Ecto neural progenitor cell (in vitro differentiated cells): ENCODE results near the gene CLSTN3.
"Not testable (repeated sequence)": the region's sequence is repeated elsewhere in the genome, so short reads cannot be mapped to it uniquely, and the experiment has no call there.

Source experiments
- DNase-seq: peaks from one replicate; pipeline ENCODE4 v3.0.0-alpha.2; 2018; ENCODE audit warnings: low spot score

The CLSTN3 gene

DNA sequence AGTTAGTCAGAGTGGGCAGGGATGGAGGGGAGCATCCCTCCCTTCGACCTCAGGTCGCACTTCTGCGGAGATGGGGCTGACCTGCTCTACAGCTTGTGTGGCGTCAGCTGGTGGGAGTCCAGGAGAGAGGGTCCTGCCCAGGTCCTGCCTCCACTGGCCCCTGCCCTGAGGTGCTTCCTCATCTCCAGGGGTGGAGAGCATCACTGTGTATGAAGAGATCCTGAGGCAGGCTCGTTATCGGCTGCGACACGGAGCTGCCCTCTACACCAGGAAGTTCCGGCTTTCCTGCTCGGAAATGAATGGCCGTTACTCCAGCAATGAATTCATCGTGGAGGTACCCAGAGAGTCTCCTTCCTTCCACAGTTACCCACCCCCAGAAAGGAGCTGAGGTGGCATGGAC lies 20.2 kb downstream of the CLSTN3 start:
- peak; percentile 31 for DNase-seq

DNA sequence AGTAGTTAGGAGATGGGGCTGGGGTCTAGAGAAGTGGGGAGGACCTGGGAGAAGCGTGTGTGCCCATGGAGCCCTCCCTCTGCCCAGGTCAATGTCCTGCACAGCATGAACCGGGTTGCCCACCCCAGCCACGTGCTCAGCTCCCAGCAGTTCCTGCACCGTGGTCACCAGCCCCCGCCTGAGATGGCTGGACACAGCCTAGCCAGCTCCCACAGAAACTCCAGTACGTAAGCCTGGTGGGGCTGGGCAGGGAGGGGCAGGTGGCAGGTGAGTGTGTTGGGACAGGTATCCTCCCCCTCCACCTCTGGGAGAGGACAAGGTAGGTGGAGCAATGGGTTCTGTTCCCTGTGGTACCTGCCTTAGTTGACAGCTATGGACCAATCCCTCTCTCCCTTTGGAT lies 20.7 kb downstream of the CLSTN3 start:
- peak; percentile 32 for DNase-seq

DNA sequence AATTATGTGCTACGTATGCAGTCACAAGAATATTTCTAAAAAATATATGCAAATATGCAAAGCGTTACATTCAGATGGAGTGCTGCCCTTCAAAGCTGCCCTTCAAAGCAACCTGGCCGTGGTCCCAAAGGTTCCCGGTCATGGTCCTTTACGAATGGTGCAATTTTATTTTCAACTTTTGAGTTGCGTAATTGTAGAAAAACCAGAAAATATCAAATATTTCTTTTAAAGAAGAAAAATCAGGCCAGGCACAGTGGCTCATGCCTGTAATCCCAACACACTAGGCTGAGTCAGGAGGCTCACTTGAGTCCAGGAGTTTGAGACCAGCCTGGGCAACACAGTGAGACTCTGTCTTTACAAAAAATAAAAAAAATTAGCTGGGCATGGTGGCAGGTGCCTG lies 21.4 kb downstream of the CLSTN3 start:
- no peak for DNase-seq

DNA sequence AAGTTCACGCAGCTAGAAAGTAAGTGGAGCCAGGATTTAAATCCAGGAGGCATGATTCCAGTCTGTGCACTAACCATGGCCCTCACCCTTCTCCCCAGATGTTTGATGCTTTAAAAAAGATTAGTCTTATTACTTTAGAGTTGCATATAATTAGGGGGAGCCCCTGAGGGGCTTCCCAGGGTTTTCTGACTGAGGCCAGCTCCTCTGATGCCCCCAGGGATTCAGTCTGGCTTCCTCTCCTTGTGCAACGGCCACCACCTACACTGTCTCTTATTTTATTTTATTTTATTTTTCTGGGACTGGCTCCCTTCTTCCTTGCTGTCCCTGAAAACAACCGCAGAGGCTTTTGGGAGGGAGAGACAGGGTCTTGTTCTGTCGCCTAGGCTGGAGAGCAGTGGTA lies 22.6 kb downstream of the CLSTN3 start:
- DNase-seq: no peak

DNA sequence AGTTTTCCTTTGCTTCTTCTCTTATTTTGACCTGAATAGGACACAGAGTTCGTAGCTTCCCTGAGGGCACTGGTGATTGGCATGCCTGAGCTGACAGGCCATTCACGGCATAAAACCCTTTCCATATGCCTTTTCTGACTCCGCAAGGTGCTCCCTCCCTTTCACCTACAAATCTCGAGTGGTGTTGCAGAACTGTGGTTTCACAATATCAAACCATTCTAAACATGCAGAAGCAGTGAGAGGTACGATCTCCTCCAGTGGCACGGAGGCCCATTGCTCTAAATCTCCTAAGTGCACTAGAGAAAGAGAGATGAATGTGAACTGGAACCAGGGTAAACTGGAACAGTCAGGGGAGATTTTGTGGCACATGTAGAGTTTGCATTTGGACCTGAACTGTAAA lies 23.9 kb downstream of the CLSTN3 start:
- no peak for DNase-seq

DNA sequence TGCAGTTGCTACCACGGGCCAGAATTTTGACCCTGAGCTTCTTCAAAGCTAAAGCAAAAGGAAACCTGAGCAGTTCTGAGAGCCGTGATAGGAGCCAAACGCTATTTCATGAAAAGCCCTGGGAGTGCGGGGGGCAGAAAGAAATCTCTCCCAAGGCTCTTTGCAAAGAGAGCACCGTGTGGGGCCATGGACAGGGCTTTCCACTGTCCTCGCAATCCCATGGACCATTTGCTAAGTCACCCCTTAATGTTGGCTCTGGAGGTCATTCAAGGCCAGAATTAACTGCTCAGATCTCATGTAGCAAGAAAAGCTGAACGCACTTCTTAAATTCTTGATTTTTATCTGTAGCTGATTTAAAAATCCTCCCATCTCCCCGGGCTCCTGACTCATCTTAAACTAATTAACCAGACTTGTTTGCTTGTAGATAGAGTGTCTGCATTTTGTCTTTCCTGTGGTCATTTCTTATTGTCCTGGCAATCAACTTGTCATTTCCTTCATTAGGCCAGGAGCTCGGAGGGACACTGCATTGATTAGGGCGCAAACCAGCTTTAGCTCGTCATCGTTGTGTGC lies 24.8 kb downstream of the CLSTN3 start:
- no peak for DNase-seq

DNA sequence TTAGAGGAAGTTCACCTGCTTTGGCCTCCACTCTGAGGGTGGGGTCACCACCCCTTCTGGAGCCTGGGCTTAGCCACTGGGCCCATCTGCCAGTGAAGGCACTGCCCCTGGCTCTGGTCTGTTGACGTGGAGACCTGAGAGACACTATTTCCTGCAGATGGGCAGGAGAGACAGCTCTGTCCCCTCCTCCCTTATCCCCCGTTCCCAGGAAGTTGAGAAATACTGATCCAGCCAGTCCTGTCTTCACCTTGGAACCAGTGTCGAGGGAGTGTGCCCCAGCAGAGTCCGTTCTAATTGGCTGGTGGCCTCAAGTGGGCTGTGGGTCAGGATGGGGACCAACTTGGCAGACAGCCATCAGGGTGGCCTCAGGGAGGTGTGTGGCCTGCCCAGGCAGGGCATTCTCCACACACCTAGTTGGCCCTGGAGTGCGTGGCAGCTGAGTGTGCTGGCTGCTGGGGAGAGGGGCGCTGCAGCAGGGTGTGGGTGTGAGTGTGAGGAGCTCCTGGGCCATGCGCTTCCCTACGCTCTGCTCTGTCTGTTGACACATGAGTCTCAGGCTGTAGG lies 25.4 kb downstream of the CLSTN3 start:
- no peak for DNase-seq

DNA sequence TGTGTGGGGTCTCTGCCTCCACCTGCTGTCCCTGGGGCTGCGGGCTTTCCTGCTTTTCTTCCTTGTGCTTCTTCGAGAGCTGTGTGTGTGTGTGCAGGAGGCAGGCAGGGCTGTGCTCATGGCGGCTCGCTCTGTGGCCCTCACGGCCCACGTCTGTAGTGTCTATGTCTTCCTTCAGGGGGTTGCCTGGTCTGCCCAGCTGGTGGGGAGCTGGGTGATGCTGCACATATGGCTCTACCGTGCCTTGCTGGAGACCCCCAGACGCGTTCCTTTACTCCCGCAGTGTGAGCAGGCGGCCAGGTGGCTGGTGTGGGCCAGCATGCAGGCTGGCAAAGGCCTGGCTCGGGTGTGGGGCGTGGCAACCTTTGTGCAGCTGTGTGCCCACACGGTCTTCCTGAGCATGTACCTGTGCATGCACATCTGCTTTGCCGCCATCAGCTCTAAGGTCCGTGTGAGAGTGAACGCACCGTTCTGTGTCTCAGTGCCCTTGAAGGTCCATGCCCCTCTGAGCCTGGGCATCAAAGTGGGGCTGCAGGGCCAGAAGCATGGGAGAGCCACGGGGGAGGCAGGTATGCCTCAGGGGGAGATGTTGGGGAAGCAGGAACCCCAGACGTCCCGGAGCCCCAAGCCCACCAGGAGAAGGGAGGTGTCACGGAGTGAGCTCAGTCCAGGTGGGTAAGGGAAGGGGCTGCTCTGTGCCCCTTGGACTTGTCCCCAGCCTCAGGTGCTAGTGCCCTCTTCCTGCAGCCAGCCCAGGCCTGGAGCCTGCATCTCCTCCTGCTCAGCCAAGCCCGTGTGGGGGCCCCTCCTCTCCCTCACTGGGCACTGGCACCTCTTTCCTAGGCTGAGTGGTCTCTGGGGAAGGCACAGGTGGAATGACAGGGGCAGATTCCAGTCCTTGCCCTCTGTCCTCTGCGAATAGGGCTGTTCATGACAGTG lies 26.4 kb downstream of the CLSTN3 start:
- DNase-seq: no peak

DNA sequence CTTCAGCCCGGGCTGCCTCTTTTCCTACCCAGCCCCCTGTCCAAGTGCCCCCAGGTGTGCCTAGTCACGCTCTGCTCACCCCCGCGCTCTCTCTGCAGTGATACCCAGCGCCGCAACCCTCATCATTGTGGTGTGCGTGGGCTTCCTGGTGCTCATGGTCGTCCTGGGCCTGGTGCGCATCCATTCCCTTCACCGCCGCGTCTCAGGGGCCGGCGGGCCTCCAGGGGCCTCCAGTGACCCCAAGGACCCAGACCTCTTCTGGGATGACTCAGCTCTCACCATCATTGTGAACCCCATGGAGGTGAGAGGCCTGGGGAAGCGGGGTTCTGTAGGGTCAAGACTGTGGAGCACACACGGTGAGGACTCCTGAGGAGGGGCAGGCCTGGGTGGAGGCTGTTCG lies 27.2 kb downstream of the CLSTN3 start:
- DNase-seq: no peak

DNA sequence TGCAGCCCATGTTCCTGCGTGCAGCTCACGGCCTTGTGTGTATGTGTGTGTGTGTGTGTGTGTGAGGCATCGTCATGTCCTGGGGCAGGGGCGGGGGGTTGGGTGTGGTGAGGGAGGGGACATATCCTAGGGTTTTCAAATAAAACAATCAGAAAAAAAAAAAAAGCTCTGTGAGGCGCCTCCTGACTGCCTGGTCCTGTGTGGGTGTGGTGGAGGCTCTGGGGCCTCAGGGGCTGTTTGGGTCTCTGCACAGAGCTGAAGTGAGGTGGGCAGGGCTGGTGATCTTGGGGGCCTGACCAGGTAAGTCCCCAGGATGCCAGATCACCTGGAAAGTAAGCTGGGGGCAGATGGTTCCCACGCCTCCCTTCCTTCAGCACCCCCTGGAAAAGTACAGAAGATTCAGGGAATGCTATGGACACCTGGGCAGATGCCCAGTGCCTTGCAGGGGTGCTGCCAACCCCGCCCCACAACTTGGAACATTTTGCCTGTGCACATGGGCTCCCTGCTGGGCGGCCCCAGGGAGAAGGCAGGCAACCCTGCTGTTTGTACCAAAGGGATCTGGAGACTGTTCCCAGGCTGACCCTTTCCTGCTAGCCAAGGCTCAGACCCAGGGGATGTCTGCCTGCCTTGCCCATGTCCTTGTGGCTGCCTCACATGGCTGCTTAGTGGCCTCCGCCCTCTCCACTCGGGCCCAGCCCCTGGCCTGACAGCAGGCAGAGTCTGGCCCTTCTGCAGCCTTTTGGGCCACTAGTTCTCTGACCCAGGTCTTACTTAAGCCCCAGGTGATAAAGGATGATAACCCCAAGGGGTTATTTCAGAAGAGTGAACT lies 28.8 kb downstream of the CLSTN3 start:
- DNase-seq: no peak

DNA sequence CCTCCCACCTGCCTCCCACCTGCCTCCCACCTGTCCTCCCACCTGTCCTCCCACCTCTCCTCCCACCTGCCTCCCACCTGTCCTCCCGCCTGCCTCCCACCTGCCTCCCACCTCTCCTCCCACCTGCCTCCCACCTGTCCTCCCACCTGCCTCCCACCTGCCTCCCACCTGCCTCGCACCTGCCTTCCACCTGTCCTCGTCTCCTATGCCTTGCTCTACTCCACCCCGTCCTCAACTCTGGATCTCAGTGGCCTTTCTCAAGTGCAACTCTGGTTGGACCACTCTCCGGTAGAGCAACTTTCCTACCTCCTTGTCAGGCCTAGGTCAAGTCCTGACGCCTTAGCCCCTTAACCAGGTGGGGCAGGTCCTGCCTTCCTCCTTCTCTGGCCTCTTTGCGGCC lies 30.0 kb downstream of the CLSTN3 start:
- no peak for DNase-seq

DNA sequence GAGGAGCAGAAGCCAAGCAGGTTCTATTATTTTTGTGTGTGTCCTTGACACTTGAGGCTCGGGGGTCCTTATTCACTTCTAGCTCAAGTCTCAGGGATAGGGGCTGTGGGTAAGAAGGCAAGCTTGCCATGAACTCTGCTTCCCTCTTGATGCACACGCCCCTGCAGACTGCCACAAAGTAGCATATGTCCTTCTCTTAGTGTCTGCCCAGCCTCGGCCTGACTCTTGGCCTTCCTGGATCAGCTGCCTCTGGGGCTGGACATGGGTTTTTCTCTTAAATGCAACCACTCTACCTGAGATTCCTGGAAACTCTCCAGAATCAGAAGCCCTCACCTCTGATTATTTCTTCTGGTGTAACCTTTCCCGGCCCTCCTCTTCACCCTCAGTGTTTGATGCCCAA lies 31.2 kb downstream of the CLSTN3 start:
- DNase-seq: no peak

DNA sequence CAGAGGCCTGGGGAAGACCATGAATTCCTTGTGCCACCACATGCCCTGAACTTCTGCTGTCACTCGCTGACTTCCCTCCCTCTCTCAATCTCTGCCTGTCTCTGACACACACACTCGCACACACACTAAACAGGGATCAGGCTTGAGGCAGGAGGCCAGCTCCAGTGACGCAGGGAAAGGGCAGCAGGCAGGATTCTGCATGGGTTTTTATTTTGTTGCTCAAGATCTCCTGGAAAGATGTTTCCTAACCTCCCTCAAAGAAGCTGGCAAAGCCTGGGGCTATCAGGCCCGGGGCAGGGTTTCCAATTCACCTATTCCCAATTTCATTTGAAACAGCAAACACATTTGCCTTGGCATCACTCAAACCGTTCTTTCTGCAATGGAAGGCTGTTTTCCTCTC lies 31.6 kb downstream of the CLSTN3 start:
- DNase-seq: no peak

DNA sequence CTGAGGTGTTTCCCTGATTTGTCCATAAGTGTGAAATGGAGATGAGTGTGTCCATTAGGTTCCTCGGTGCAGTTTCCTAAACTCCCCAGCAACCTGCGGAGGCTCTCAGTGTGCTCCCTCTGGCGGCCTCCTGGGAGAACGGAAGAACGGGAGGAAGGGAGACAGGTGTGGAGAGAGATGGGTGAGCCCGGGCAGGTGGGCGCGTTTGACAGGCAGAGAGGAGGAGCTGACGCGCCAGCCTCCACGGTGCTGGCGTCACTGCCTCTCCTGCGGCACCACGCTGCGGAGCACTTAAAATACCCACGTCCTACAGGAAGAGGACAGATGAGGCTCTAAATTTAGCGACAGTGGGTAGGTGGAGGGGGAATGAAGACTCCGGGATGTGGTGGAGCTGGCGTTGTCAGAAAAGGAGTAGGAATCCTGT lies 32.5 kb downstream of the CLSTN3 start:
- no peak for DNase-seq

DNA sequence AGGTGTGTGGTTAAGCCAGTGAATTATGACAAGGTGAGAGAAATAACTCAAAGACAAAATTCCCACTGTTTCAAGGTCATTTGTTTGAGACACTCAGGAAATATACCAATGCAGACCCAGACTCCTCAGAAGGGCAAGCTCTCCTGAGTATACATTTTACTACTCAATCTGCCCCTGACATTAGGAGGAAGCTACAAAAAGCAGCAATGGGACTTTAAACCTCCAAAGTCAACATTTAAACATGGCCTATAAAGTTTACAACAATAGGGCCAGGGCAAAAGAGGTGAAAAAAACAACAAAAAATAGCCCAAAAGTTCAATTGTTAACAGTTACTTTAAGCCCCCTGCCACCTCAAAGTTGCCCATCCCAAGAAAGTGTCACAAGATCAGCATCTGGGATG lies 39.8 kb downstream of the CLSTN3 start:
- no peak for DNase-seq

DNA sequence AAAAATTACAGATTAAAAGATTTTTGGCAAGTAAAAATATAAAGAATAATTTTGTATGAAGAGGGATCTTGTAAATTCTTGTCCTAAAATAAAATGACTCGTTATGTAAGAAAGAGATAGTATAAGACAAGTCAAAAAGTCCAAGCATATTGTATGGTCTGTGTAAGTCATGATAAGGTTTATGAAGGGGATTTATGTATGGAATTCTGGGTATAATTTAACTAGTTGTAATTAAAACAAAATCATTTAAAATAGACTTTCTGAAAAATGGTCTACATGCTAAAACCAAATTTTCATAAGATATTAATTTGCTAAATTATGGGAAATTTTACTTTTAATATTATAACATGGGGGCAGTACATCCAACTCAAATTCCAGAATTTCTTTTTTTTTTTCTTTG lies 41.7 kb downstream of the CLSTN3 start:
- DNase-seq: no peak

DNA sequence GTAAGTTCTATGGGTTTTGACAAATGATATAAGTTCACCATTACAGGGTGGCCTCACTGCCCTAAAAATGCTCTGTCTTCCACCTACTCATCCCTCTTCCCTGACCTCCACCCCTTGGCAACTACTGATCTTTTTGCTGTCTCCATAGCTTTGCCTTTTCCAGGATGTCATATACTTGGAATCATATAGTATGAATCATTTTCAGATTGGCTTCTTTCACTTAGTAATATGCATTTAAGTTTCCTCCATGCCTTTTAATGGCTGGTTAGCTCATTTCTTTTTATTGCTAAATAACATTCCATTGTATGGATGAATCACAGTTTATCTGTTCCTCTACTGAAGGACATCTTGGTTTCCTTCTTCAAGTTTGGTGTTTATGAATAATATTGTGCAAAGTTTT lies 45.3 kb downstream of the CLSTN3 start:
- DNase-seq: no peak

DNA sequence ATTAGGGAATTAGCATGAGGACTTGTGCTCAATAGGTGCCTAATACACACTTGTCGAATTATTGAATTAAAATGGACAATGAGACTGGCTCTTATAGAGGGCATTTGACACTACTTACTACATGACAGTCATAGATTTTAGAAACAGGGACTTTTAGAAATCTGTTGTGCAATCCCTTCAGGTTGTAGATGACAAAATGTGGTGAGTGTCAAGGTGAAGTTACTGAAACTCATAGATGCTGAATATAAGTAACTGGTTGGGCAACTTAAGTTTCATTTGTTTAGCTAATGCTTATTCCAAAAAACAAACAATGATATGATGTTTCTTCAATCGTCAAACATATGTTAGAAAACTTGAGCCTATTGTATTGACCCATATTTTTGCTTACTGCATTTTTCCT lies 46.4 kb downstream of the CLSTN3 start:
- no peak for DNase-seq

DNA sequence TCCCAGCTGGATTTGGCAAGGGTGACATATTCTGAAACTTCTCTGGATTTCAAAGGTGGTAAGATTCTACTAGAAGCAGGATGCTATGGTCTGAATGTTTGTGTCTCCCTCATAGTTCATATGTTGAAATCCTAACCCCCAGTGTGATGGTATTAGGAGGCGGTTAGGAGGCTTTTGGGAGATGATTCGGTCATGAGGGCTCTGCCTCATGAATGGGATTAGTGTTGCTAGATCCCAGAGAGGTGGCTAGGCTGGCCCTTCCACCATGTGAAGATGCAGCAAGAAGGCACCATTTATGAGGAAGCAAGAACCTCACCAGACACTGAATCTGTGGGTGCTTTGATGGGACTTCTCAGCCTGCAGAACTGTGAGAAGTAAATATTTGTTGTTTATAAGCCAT lies 48.3 kb downstream of the CLSTN3 start:
- DNase-seq: no peak

DNA sequence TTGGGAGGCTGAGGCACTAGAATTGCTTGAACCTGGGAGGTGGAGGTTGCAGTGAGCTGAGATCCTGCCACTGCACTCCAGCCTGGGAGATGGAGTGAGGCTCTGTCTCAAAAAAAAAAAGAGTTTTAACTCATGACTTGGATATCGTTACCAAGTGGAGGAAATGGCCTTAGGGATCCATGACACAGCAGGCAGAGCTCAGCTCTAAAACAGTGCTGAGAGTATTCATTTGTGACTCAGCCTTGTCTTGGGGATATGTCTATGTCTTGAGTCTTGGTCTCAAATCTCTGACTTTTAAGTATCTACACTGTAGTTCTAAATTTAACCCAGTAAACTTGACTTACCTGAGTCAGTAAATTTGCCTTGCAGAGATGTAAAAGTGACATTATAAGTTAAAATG lies 50.5 kb downstream of the CLSTN3 start:
- DNase-seq: no peak

DNA sequence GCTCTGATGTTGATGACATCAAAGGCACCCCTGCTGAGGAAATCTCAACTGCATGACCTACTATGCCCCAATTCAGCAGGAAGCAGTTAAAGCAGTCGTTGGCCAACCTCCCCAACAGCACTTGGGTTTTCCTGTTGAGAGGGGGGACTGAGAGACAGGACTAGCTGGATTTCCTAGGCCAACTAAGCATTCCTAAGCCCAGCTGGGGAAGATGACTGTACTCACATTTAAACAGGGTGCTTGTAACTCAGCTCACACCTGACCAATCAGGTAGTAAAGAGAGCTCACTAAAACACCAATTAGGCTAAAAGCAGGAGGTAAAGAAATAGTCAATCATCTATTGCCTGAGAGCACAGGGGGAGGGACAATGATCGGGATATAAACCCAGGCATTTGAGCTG lies 55.9 kb downstream of the CLSTN3 start:
- not testable (repeated sequence) for DNase-seq

DNA sequence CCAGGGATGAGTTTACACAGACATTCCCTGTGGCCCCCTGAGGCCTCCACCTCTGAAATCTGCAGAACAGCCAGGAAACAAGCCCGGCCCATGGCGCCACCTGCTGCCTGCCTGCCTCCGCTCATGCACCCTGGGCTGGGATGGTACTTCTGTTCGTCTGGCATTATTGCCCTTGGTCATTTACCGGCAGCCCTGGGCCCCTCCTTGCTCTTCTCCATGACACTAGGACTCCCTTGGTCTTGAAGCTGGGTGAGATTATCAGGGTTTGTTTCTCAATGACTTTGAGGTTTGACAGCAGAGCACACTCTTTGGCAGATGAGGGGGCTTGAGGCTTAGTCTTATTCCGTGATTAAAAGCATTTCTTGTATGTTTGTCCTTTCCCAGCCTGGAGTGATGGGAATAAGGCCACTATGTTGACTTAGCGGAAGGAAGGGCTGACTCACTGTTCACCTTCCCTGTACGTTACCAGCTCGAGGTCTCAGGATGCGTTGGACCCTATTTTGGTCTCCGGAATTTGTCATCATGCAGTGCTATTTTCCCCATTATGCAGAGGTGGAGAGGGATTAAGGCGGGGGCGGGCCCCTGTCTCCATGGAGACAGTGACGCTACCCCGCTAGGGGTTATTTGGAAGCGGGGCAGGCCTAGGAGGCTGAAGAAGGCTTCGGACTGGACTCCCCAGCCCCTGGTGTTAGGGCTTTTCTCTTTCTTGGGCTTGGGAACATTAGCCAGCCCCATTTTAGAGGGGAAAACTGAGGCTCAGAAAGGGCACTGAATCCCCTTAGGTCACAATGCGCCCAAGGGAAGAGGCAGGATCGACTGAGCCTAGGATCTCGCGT lies 58.6 kb downstream of the CLSTN3 start:
- peak; percentile 91 for DNase-seq
